Right renal pelvis (tissue), 4 donors: ENCODE results near the gene IP6K3. TPM values are rescaled to one million over a fixed set of nuclear protein-coding genes. Genes with fewer than 3 reads are reported as not detected.

Experiments used
- DNase-seq, 4 donors: peaks; one replicate each; pipeline ENCODE4 v3.0.0-alpha.2; 2013; ENCODE audit warnings: low read depth in 4 of 4, low spot score in 3 of 4, missing footprints in 1 of 4
- polyA plus RNA-seq, 4 donors: library from polyadenylated mRNA; unstranded; fragments of 120-200 nt; gene quantifications; one replicate each; pipeline ENCODE4 v1.2.1, GENCODE V29; 2013; ENCODE audit not compliant: insufficient read length in 4 of 4

Gene IP6K3
- polyA plus RNA-seq, 4 donors, result 0.60 to 1.3 (median 0.94) TPM

- no peak for DNase-seq
Measured at GRCh38 chr6:33710296-33711121, 36.2 kb downstream of the IP6K3 start.

GRCh38 chr6:33709605-33710295 is 37.0 kb downstream of the IP6K3 start:
- no peak for DNase-seq

- no peak for DNase-seq
Measured at GRCh38 chr6:33708516-33709204, 38.0 kb downstream of the IP6K3 start.

- no peak for DNase-seq
Measured at GRCh38 chr6:33707771-33708170, 38.9 kb downstream of the IP6K3 start.

GRCh38 chr6:33705955-33706725 is 40.6 kb downstream of the IP6K3 start:
- no peak for DNase-seq

GRCh38 chr6:33705268-33705885 is 41.3 kb downstream of the IP6K3 start:
- DNase-seq, result no peak

- DNase-seq, result no peak
Measured at GRCh38 chr6:33704215-33705066, 42.3 kb downstream of the IP6K3 start.

- no peak for DNase-seq
Measured at GRCh38 chr6:33702345-33702977, 44.2 kb downstream of the IP6K3 start.

- peak in 2 of 4 donors; percentile 48 to 56 for DNase-seq
Measured at GRCh38 chr6:33700391-33701050, 46.2 kb downstream of the IP6K3 start.

GRCh38 chr6:33699739-33700138 is 47.0 kb downstream of the IP6K3 start:
- no peak for DNase-seq

- DNase-seq, result no peak
Measured at GRCh38 chr6:33699131-33699530, 47.6 kb downstream of the IP6K3 start.

- DNase-seq, result no peak
Measured at GRCh38 chr6:33698494-33698893, 48.2 kb downstream of the IP6K3 start.

- DNase-seq, result no peak
Measured at GRCh38 chr6:33697845-33698244, 48.9 kb downstream of the IP6K3 start.

- no peak for DNase-seq
Measured at GRCh38 chr6:33696548-33697518, 49.9 kb downstream of the IP6K3 start.

- no peak for DNase-seq
Measured at GRCh38 chr6:33696076-33696475, 50.6 kb downstream of the IP6K3 start.

- no peak for DNase-seq
Measured at GRCh38 chr6:33695451-33695887, 51.2 kb downstream of the IP6K3 start.

GRCh38 chr6:33694977-33695376 is 51.7 kb downstream of the IP6K3 start:
- DNase-seq, result no peak
